ENCODE results near the gene FGB.
A peak's percentile ranks its signal among the peaks of the same experiment; 100 is the strongest.

Gene FGB

GRCh38 chr4:154597798-154598774, 35.3 kb downstream of the FGB start:
- DNase-seq: no peak

GRCh38 chr4:154602404-154603020, 39.7 kb downstream of the FGB start:
- DNase-seq: no peak

GRCh38 chr4:154603033-154603943, 40.5 kb downstream of the FGB start:
- no peak for DNase-seq

- DNase-seq: no peak
Observed at GRCh38 chr4:154604696-154605200, 41.9 kb downstream of the FGB start.

- no peak for DNase-seq
Observed at GRCh38 chr4:154606728-154607723, 44.2 kb downstream of the FGB start.

GRCh38 chr4:154608361-154609252, 45.8 kb downstream of the FGB start:
- DNase-seq: no peak

- DNase-seq: no peak
Observed at GRCh38 chr4:154609532-154609931, 46.7 kb downstream of the FGB start.

GRCh38 chr4:154610582-154610981, 47.8 kb downstream of the FGB start:
- no peak for DNase-seq

- no peak for DNase-seq
Observed at GRCh38 chr4:154611833-154612232, 49.0 kb downstream of the FGB start.

- DNase-seq: no peak
Observed at GRCh38 chr4:154612472-154613414, 49.9 kb downstream of the FGB start, which contains the start of gene FGG. FGG (minus strand) TSS chr4:154612656; CDS start chr4:154612609, 47 bp downstream.

- DNase-seq: no peak
Observed at GRCh38 chr4:154614306-154614705, 51.5 kb downstream of the FGB start.

GRCh38 chr4:154615211-154615610, 52.4 kb downstream of the FGB start:
- no peak for DNase-seq

GRCh38 chr4:154616287-154616686, 53.5 kb downstream of the FGB start:
- DNase-seq: no peak

- DNase-seq: no peak
Observed at GRCh38 chr4:154616731-154617130, 53.9 kb downstream of the FGB start.

- no peak for DNase-seq
Observed at GRCh38 chr4:154617820-154618317, 55.1 kb downstream of the FGB start.

- DNase-seq: peak; percentile 5
Observed at GRCh38 chr4:154618708-154619315, 56.0 kb downstream of the FGB start.

GRCh38 chr4:154620111-154620510, 57.3 kb downstream of the FGB start:
- DNase-seq: no peak

All from stimulated activated naive CD4-positive, alpha-beta T cell treated with Interleukin-2 at 50 U/mL for 16 hours (primary cell).